Neuron (in vitro differentiated cells): ENCODE measurements around the gene AGAP1.
"Not testable (repeated sequence)": the region's sequence is repeated elsewhere in the genome, so short reads cannot be mapped to it uniquely, and the experiment has no call there.

Experiments used
- H2AFZ ChIP-seq: one replicate; pipeline ENCODE4 v1.6.1; 2013; ENCODE audit warnings: low read depth, mild to moderate bottlenecking, inconsistent platforms, low read length, moderate library complexity
- H3K27me3 ChIP-seq: one replicate; pipeline ENCODE4 v1.6.1; 2013; ENCODE audit warnings: low read length; ENCODE audit not compliant: insufficient read depth
- H3K36me3 ChIP-seq: one replicate; pipeline ENCODE4 v1.6.1; 2013; ENCODE audit warnings: low read length; ENCODE audit not compliant: insufficient read depth
- H3K4me1 ChIP-seq: one replicate; pipeline ENCODE4 v1.6.1; 2013; ENCODE audit warnings: low read length; ENCODE audit not compliant: insufficient read depth
- H3K4me3 ChIP-seq: 2 replicates; pipeline ENCODE4 v1.5.1; 2013; ENCODE audit warnings: mild to moderate bottlenecking, low read length, moderate library complexity
- H3K9me3 ChIP-seq: one replicate; pipeline ENCODE4 v1.6.1; 2013; ENCODE audit warnings: low read length

AGAP1 gene

DNA sequence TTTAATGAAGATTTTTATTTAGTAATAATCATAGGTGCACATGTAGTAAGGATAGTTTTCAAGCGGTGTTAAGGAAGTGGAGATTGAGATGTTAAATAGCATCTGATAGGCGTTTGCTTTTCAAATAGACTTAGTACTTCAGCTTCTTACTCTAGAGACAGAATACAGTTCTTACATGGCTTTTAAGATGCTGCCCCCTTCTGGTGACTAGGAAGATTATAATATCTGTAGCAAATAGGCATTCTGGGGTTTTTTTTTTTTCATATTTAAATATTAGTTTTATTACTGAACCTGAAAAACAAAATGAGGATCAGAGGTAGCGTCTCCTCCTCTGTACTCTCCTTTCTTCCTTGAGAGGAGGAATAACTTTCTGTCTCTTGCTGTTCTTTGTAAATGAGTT lies 100.2 kb downstream of the AGAP1 start:
- H3K9me3 ChIP-seq: no peaks in the 10 kb centered on the region

DNA sequence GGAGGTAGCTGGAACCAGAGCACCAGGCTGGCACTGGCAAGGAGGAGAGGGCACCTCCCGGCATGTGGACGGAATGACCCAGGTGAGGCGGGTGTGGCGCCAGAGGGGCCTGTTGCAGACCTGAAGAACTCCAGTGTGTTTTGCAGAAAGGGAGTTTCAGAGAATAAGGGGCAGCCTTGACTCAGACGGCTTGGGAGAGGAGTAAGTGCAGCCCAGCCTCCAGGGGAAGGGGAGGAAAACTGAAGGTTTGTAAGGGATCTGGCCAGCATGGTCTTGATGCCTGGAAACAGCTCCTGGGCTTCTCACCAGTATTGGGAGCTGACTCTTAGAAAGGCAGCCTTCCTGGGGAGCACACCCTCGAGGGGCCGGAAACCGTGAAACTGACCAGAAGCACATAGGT lies 101.1 kb downstream of the AGAP1 start:
- H3K36me3 ChIP-seq: no peaks in the 10 kb centered on the region
- peaks cover 2% of the 10 kb centered on the region for H3K4me1 ChIP-seq
- H3K4me3 ChIP-seq: no peak overlapping the region
- no peaks in the 10 kb centered on the region for H3K9me3 ChIP-seq
- H2AFZ ChIP-seq: no peak overlapping the region
- H3K27me3 ChIP-seq: no peaks in the 10 kb centered on the region

More for the DNA sequence above, 100.2 kb downstream of the AGAP1 start:
- peaks cover 2% of the 10 kb centered on the region for H3K4me1 ChIP-seq
- no peaks in the 10 kb centered on the region for H3K36me3 ChIP-seq
- no peaks in the 10 kb centered on the region for H3K27me3 ChIP-seq
- H2AFZ ChIP-seq: no peak overlapping the region
- H3K4me3 ChIP-seq: no peak overlapping the region

DNA sequence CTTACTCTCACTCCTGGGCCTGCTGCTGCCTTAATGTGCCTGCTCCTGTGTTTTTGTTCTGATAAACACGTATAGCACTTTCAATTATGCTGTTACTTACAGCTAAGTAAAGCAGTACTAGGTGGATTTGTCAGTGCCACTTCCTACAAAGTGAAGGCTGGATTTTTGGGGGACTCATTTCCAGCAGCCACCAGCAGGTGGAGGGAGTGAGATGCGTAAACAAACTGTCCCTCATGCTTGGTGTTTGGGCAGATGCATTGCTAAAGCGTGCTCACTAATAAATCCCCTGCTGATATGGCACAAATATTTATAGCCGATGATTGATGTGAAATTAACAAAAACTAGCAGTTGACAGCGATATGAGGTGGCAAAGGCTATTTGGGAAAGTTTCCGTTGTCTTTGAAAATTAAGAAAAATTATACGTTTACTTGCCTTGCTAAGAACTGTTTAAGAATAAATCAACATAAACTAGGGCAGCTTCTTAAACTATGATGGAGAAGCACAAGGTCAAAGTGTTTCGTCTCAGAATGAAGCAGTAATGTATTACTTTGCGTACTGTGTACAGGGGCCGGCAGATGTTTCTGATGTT lies 101.7 kb downstream of the AGAP1 start:
- Histone ChIP-seq H3K4me1 (peaks cover 2% of the 10 kb centered on the region), H3K36me3 (no peaks in the 10 kb centered on the region), H3K4me3 (no peak overlapping the region), H3K9me3 (no peaks in the 10 kb centered on the region), H3K27me3 (no peaks in the 10 kb centered on the region), H2AFZ (no peak overlapping the region)

DNA sequence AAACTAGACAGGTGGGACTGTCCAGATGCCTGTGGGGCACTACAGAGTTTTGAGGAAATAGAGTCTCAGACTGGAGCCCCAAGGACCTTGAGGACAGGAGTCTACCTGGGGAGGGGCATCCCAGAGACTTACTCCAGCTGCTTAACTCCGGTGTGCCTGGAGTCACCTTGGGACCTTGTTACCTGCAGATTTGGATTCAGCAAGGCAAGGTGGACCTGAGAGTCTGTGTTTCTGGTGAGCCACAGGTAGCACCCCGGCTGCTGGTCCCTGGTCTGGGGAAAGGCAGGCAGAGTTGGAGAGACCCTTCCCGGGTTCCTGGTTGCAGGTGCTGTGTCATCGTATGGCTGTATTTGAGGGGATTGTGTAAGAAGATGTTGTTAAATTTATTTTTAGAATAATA lies 102.4 kb downstream of the AGAP1 start:
- H3K4me3 ChIP-seq: no peak overlapping the region
- H3K36me3 ChIP-seq: no peaks in the 10 kb centered on the region
- no peaks in the 10 kb centered on the region for H3K27me3 ChIP-seq
- no peak overlapping the region for H2AFZ ChIP-seq
- H3K9me3 ChIP-seq: no peaks in the 10 kb centered on the region
- H3K4me1 ChIP-seq: peaks cover 2% of the 10 kb centered on the region

DNA sequence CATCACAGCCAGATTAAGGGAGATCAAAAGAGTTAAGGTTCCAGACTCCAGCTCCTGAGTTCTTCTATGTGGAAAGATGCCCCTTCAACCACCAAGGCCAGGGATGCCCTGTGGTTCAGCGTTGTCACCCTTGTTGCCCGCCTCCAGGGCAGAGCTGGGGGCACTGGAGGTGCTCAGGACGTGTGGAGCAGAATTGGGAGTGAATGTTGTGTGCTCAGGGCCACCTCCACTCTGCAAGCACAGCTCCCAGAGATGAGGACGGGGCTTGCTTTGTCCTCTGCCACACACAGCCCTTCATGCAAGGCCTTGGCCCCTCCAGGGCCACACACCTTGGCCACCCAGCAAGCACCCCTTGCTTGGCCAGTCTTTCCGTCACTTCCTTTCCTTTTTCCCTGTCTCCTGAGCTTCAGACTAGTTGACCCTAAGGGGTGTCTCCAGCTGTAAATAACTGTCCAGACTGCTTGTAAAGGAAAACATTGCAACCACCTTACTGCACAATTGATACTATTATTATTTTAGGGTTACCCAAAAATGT lies 103.3 kb downstream of the AGAP1 start:
- Histone ChIP-seq H3K4me1 (peaks cover 2% of the 10 kb centered on the region), H3K9me3 (no peaks in the 10 kb centered on the region), H3K4me3 (no peak overlapping the region), H3K27me3 (no peaks in the 10 kb centered on the region), H2AFZ (no peak overlapping the region), H3K36me3 (no peaks in the 10 kb centered on the region)

DNA sequence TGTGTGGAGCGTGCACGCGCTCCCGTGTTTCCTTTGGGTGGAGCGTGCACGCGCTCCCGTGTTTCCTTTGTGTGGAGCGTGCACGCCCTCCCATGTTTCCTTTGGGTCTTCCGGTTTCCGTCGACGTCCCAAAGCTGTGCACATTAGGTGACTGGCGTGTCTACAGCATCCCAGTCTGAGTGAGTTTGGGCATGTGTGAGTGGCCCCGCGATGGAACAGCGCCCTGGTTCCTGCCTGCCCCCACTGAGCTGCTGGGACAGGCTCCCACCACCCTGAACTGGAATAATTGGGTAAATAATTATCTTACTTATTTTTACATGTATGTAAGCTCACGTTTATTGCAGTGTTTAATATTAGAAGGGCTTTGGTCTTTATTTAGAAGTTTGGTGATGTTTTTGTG lies 104.2 kb downstream of the AGAP1 start:
- Histone ChIP-seq H3K9me3 (no peaks in the 10 kb centered on the region), H2AFZ (no peak overlapping the region), H3K27me3 (no peaks in the 10 kb centered on the region), H3K4me1 (peaks cover 2% of the 10 kb centered on the region), H3K4me3 (no peak overlapping the region), H3K36me3 (no peaks in the 10 kb centered on the region)

DNA sequence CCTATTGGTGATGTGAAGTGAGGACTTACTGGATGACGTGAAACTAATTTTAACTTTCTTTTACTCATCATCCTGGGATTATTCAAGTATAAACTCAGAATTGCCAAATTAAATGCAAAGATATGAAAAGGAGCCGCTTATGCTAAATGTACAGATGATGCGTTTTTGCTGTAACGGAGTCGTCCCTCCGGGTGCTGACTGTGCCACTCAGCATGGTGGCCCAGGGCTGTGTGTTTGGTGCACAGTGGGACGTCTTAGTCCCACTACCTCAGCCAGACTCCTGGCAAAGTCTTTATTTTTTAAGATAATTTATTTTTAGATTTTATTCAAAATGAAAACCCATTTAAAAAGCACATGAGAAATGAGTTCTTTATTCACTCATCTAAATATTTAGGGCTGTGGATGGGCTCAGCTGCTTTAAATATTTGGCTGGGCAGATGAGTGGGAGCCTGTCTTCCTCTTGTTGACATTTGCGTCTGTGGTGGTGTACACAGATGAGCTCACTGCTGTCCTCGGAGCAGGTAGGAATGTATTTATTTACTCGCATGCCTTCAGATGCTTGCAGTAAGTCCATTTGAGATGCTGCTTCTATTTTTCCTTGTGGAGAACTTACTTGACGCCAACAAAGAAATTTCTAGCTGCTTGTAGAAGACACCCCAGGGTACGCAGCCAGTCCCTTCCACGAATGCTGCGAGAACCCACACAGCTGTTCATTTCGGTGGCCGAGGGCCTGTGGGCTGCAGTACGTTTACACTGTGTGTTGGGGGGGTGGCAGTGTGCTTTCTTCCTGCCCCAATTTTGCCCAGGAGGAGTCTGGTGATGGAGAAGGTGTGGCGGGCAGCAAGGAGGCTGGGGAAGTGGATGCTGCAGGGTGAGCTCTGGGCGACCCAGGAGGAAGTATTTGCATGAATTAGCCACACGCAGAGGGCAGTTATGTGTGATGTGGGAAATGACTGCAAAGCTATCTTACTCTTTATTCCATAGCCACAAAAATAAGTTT lies 105.0 kb downstream of the AGAP1 start:
- no peaks in the 10 kb centered on the region for H3K27me3 ChIP-seq
- no peak overlapping the region for H2AFZ ChIP-seq
- H3K36me3 ChIP-seq: no peaks in the 10 kb centered on the region
- peaks cover 2% of the 10 kb centered on the region for H3K4me1 ChIP-seq
- no peak overlapping the region for H3K4me3 ChIP-seq
- H3K9me3 ChIP-seq: no peaks in the 10 kb centered on the region

DNA sequence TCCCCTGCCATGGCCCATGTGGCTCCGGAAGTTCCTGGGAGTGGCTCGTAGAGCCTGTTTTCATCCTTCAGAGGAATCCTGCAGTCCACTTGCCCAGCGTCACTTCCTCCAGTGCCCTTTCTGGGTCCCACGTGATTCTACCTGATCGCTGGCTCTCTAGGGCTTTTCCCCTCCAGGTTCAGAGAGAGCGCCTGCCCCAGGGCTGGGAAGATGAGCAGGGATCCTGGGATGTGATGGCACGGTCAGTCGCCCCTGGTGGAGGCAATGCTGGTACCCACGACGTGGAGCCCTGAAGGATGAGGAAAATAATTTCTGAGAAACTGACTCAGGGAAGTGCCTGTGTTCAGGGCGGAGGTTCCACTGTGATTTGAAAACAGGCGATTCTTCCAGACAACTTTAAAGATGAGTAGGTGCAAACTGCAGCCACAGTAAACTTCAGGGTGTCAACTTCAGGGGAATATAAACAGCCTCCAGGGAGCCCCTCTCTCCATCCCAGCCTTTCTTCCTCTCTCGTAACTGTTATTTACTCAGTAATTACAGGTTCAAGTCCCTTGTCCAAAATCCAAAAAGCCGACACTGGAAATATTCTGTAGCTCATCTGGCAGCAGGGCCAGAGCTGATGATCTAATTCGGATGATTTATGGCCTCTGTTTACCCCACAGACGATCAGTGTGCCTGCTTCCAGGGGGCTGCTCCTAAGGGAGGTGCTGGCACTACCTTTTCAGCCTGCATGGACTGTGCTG lies 105.9 kb downstream of the AGAP1 start:
- H3K9me3 ChIP-seq: no peaks in the 10 kb centered on the region
- H3K4me3 ChIP-seq: no peak overlapping the region
- H2AFZ ChIP-seq: no peak overlapping the region
- no peaks in the 10 kb centered on the region for H3K36me3 ChIP-seq
- no peaks in the 10 kb centered on the region for H3K27me3 ChIP-seq
- peaks cover 2% of the 10 kb centered on the region for H3K4me1 ChIP-seq

DNA sequence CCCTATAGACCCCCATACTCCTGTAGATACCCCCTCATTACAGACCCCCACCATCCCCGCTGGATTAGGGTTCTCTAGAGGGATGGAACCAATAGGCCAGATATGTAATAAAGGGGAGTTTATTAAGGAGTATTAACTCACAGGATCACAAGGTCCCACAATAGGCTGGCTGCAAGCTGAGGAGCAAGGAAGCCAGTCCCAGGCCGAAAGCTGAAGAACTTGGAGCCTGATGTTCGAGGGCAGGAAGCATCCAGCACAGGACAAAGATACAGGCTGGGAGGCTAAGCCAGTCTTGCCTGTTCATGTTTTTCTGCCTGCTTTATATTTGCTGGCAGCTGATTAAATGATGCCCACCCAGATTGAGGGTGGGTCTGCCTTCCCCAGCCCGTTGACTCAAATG lies 106.6 kb downstream of the AGAP1 start:
- peaks cover 7% of the 10 kb centered on the region for H3K4me1 ChIP-seq
- no peak overlapping the region for H3K4me3 ChIP-seq
- H3K9me3 ChIP-seq: no peaks in the 10 kb centered on the region
- no peak overlapping the region for H2AFZ ChIP-seq
- no peaks in the 10 kb centered on the region for H3K27me3 ChIP-seq
- no peaks in the 10 kb centered on the region for H3K36me3 ChIP-seq

DNA sequence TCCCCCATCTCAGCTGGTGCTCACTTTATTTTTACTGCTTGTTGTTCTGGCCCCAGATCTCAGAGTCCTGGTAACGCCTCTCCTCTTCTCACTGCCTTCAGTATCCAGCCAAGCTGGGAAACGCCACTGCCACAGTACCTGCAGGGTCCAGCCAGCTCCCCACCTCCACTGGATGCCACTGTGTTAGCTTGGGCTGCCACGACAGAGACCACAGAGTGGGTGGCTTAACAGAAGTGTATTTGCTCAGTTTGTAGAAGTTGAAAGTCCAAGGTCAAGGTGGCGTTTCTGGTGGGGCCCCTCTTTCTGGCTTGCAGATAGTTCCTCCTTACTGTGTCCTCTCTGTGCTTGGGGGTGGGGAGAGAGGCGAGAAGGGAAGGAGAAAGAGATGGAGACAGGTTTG lies 107.1 kb downstream of the AGAP1 start:
- no peaks in the 10 kb centered on the region for H3K27me3 ChIP-seq
- no peaks in the 10 kb centered on the region for H3K36me3 ChIP-seq
- no peak overlapping the region for H2AFZ ChIP-seq
- no peaks in the 10 kb centered on the region for H3K9me3 ChIP-seq
- no peak overlapping the region for H3K4me3 ChIP-seq
- H3K4me1 ChIP-seq: peaks cover 10% of the 10 kb centered on the region

DNA sequence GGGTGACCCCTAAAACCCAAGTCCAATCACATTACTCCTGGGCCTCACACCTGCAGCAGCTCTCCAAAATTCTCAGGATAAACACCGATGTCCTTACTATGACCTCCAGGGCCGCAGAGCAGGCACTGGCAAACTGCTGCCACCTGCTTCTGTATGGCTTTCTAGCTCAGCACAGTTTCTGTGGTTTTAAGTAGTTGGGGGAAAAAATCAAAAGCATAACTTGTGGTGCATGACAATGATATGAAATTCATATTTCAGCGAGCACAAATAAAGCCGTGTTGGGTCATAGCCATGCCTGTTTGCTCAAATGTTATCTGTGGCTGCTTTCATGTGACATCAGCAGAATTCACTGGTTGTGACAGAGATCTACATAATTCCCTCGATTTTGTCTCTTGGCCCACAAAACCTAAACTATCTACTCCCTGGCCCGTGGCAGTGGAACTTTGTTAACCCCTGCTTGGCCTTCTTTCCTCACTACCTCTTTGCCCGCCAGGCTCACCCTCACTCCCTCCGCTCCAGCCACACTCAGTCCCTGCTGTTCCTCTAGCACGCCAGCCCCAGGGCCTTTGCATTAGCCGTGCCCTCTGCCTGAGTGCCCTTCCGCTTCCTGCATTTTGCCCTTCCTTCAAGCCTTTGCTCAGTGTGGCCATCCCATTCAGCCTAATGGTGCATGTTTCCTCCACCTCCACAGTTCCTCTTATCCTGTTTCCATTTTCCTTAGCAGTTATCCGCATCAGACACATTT lies 108.3 kb downstream of the AGAP1 start:
- Histone ChIP-seq H3K4me1 (peaks cover 22% of the 10 kb centered on the region), H3K4me3 (no peak overlapping the region), H2AFZ (no peak overlapping the region), H3K36me3 (no peaks in the 10 kb centered on the region), H3K27me3 (no peaks in the 10 kb centered on the region), H3K9me3 (no peaks in the 10 kb centered on the region)

DNA sequence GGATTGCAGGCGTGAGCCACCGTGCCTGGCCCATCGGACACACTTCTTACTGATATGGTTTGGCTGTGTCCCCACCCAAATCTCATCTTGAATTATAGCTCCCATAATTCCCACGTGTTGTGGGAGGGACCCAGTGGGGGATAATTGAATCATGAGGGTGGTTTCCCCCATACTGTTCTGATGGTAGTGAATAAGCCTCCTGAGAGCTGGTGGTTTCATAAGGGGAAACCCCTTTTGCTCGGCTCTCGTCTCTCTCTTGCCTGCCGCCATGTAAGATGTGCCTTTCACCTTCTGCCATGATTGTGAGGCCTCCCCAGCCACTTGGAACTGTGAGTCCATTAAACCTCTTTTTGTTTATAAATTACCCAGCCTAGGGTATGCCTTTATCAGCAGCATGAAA lies 109.1 kb downstream of the AGAP1 start:
- not testable (repeated sequence) for H3K4me3 ChIP-seq, H3K27me3 ChIP-seq, H2AFZ ChIP-seq, H3K36me3 ChIP-seq, H3K9me3 ChIP-seq
- peaks cover 27% of the 10 kb centered on the region for H3K4me1 ChIP-seq
